ENCODE results near the gene CPED1.

DNA sequence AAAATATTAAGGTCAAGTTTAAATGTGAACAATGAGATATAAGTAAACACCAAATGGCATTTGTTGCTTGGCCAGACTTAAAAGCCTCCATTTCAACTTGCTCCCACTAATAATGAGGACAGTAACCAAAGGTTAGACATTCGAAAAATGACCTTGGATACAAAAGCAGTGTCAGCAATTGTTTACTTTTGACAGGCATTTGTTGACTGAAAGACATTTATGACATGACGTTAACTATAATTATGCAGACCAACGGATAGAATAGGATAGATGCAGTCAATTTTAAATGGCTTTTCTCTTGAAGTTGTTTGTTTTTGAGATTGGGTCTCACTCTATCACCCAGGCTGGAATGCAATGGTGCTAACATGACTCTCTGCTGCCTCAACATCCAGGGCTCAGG lies 333.9 kb downstream of the CPED1 start:
- TF ChIP-seq CTCF (conservative IDR thresholded peaks at IDR 0.05 in 1 of 2, IDR thresholded peaks at IDR 0.05 in 1 of 2; ENCODE audit: low read depth in 1 of 2, low read length in 2 of 2) (no peak), EZH2 (IDR thresholded peaks at IDR 0.05; ENCODE audit: low read length, missing control alignments) (no peak)

Data from fibroblast of lung (primary cell).